Pancreas (tissue), 10 donors: ENCODE results near the gene CHST13. TPM values are rescaled to one million over a fixed set of nuclear protein-coding genes. Genes with fewer than 3 reads are reported as not detected.

Source experiments
- ATAC-seq, 4 donors: fragments of 200-7000 bp; cut with Tn5 transposase; one replicate each; pipeline versions ENCODE4 v1.8.0 to v1.9.1; 2020; ENCODE audit warnings: mild to moderate bottlenecking in 4 of 4, moderate library complexity in 4 of 4
- DNase-seq, 6 donors: peaks; one replicate each; pipeline ENCODE4 v3.0.0-alpha.2; 2020
- FAIRE-seq: peaks from 2 replicates; lab custom pipeline; 2012; peaks lifted over from hg19 to GRCh38; lab: Jason Lieb, UNC
- H3K27ac ChIP-seq, 4 donors: fragments of 200-600 bp; sonication (generic); 1 replicate in 3 of 4; 2 replicates in 1 of 4; pipeline versions ENCODE4 v1.5.0 to v1.8.0; 2020
- H3K27me3 ChIP-seq, 4 donors: fragments of 200-600 bp; one replicate each; pipeline ENCODE4 v1.8.0; 2021
- H3K36me3 ChIP-seq, 3 donors: fragments of 200-600 bp; sonication (generic) in 1 of 3; one replicate each; pipeline versions ENCODE4 v1.5.0 to v1.8.0; 2020 to 2021
- H3K4me1 ChIP-seq, 3 donors: fragments of 200-600 bp; one replicate each; pipeline ENCODE4 v1.8.0; 2021
- H3K4me3 ChIP-seq, 4 donors: fragments of 200-600 bp; sonication (generic) in 2 of 4; one replicate each; pipeline versions ENCODE4 v1.5.0 to v1.8.0; 2020 to 2021
- H3K9me3 ChIP-seq, 4 donors: fragments of 200-600 bp; one replicate each; pipeline ENCODE4 v1.8.0; 2021
- whole genome bisulfite sequencing, 2 donors: extraction: QIAGEN DNeasy Blood & Tissue Kit; methylation state at CpG; one replicate each; pipeline ENCODE4 v1.1.7; 2013; 5-methylcytosine and 5-hydroxymethylcytosine counted together
- intact Hi-C, 3 donors: fragments of 100-400 bp; cut with DNase I; formaldehyde crosslinking; loops; one replicate each; pipeline versions ENCODE4 v1.11.1 to v1.14.2; 2022
- polyA plus RNA-seq, 2 donors: library from polyadenylated mRNA; stranded (reverse); fragments of 200-250 nt; gene quantifications; one replicate each; pipeline ENCODE4 v1.2.3, GENCODE V29; 2013
- total RNA-seq, 6 donors: library from RNA; stranded (reverse); fragmentation: NEBNext Ultra II Directional in 4 of 6; extraction: Animal tissue kit (Norgen Biotek cat#: 25700) in 4 of 6; gene quantifications; one replicate each; pipeline versions ENCODE4 v1.2.1 to v1.2.4, GENCODE V29; 2021 to 2023
- TF ChIP-seq, protein P1 (sequence below), 4 donors: fragments of 200-600 bp; sonication (generic) in 3 of 4; IDR thresholded peaks; one replicate each; pipeline versions ENCODE4 v1.5.0 to v1.8.0; 2021; ENCODE audit warnings: antibody characterized with exemption in 4 of 4
- donor health status: healthy with polysubstance abuse.
- donor health status: DM: no; HTN: no; CAD: no; lungs with moderate emphysema.
- donor health status: DM: no; HTN: no; CAD: no.
- donor health status: control.
- donor health status: control.
- donor health status: Bipolar disorder and iron deficiency.
- donor health status: DM: yes; HTN: yes; CAD: no.
- donor health status: DM: no; HTN: no; CAD: no.
- donor health status: DM: no; HTN: no; CAD: no.
- donor health status: DM: yes; HTN: yes; CAD: no.

CHST13 gene
- total and polyA plus RNA-seq, 8 donors = 0.08 to 0.28 (median 0.19) TPM; not detected in 2

GRCh38 chr3:126477061-126477380 is 46.9 kb upstream of the CHST13 start:
- 56 to 69% methylated on average over 4 of the region's 4 CpGs for WGBS, 2 donors
- DNase-seq = no peak
- no peak overlapping the region for H3K4me3 ChIP-seq

DNA sequence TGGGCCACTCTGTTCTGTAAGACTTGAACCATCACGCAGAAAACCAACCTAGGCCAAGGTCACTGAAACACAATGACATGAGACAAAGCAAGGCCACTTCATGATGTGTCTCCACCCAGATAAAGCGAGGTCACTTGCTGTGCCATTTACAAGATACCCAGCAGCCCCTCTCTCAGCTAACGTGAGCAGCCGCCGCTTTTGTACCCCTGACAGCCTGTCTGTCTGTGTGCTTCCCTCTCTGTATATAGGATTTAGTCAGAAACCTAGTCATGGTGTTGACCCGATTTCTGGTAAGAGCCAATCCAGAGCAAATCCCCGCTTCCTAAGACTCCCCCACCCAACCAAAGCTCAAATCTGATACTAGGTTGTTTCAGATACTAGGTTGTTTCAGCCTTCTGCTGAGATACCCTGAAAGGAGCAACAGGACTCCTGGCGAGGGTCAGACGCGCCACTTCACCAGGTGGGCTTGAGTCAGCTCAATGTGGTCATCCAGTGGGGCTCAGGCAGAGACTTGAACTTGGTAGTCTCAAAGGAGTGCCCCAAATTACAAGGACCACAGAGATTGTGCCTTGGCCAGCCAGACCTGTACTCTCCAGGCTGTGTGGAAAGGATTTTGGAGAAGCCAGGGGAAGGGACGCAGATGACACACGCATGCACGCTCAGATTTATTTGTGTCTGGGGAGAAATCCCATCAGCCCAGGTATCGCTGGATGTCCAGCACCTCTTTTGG is 45.2 kb upstream of the CHST13 start:
- Histone ChIP-seq H3K27me3 (no peaks in the 10 kb centered on the region), H3K4me1 (peaks cover 0 to under 1% (median under 1%) of the 10 kb centered on the region in 3 donors), H3K36me3 (no peaks in the 10 kb centered on the region), H3K9me3 (no peaks in the 10 kb centered on the region), H3K27ac (no peak overlapping the region), H3K4me3 (no peak overlapping the region)
- intact Hi-C loops = no loop called here
- ATAC-seq (no peak), FAIRE-seq (no peak), DNase-seq (peak in 1 of 6 donors; percentile 26)
- TF ChIP-seq, protein P1, sequence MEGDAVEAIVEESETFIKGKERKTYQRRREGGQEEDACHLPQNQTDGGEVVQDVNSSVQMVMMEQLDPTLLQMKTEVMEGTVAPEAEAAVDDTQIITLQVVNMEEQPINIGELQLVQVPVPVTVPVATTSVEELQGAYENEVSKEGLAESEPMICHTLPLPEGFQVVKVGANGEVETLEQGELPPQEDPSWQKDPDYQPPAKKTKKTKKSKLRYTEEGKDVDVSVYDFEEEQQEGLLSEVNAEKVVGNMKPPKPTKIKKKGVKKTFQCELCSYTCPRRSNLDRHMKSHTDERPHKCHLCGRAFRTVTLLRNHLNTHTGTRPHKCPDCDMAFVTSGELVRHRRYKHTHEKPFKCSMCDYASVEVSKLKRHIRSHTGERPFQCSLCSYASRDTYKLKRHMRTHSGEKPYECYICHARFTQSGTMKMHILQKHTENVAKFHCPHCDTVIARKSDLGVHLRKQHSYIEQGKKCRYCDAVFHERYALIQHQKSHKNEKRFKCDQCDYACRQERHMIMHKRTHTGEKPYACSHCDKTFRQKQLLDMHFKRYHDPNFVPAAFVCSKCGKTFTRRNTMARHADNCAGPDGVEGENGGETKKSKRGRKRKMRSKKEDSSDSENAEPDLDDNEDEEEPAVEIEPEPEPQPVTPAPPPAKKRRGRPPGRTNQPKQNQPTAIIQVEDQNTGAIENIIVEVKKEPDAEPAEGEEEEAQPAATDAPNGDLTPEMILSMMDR (IDR thresholded peaks at IDR 0.05) = no peak
- 94% methylated on average over 14 of the region's 14 CpGs for WGBS, 2 donors

More at GRCh38 chr3:126477061-126477380, 46.9 kb upstream of the CHST13 start:
- Histone ChIP-seq H3K36me3 (no peaks in the 10 kb centered on the region), H3K4me1 (peaks cover 10 to 18% (median 14%) of the 10 kb centered on the region in 3 donors), H3K27ac (no peak overlapping the region), H3K27me3 (no peaks in the 10 kb centered on the region), H3K9me3 (no peaks in the 10 kb centered on the region)
- ATAC-seq (no peak), FAIRE-seq (no peak)
- TF ChIP-seq, protein P1 (IDR thresholded peaks at IDR 0.05) = no peak
- intact Hi-C loops = no loop called here

DNA sequence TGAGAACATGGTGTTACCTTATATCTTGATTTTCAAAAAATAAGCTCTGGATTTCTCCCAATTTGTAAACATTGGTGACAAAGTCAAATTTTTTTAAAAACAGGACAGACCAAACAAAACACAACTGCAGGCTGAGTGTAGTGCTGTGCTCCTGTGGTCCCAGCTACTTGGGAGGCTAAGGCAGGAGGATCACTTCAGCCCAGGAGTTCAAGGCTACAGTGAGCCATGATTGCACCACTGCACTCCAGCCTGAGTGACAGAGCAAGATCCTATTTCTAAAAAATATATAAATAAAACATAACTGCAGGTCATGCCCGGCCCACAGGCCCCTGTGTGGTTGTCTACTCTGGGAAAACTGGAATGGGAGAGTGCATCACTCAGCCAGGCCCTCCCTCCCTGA is 44.3 kb upstream of the CHST13 start:
- TF ChIP-seq, protein P1 (IDR thresholded peaks at IDR 0.05) = no peak
- Histone ChIP-seq H3K4me3 (no peak overlapping the region), H3K4me1 (no peaks in the 10 kb centered on the region), H3K9me3 (no peaks in the 10 kb centered on the region), H3K27ac (no peak overlapping the region), H3K36me3 (no peaks in the 10 kb centered on the region), H3K27me3 (no peaks in the 10 kb centered on the region)
- no peak for FAIRE-seq
- ATAC-seq = no peak
- intact Hi-C loops = no loop called here
- no peak for DNase-seq
- 75 to 79% methylated on average over 1 of the region's 1 CpG for WGBS, 2 donors

DNA sequence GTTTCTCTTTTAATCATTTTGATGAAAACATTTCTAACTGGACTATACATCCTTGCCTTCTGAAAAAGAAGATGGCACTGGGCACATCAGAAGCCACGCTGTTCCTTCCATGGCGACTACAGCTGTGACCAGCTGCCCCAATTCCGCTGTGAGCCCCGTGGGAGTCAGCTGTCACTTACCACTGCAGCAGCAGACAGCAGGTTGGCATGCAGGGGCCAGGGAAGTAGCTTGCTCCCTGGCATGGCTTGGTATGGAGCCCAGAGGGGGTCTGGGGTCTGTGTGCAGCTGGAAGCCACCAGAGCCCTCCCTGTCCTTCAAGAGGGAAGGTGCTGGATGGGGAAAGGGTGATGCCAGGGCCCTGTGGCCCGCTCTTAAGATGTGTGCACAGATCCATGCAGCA is 43.7 kb upstream of the CHST13 start:
- intact Hi-C loops = no loop called here
- Histone ChIP-seq H3K4me1 (no peaks in the 10 kb centered on the region), H3K4me3 (no peak overlapping the region), H3K27me3 (no peaks in the 10 kb centered on the region), H3K27ac (no peak overlapping the region), H3K9me3 (no peaks in the 10 kb centered on the region), H3K36me3 (no peaks in the 10 kb centered on the region)
- FAIRE-seq (no peak), ATAC-seq (no peak), DNase-seq (peak in 3 of 6 donors; percentile 3 to 34 (median 26))
- 81 to 83% methylated on average over 5 of the region's 5 CpGs for WGBS, 2 donors
- TF ChIP-seq, protein P1 (IDR thresholded peaks at IDR 0.05) = no peak

GRCh38 chr3:126480861-126481260 is 43.1 kb upstream of the CHST13 start:
- no peak for ATAC-seq
- Histone ChIP-seq H3K9me3 (no peaks in the 10 kb centered on the region), H3K4me1 (no peaks in the 10 kb centered on the region), H3K27ac (no peak overlapping the region), H3K4me3 (no peak overlapping the region), H3K27me3 (no peaks in the 10 kb centered on the region), H3K36me3 (no peaks in the 10 kb centered on the region)
- 76 to 77% methylated on average over 8 of the region's 8 CpGs for WGBS, 2 donors
- no peak for FAIRE-seq
- TF ChIP-seq, protein P1 (IDR thresholded peaks at IDR 0.05) = no peak
- intact Hi-C loops = no loop called here
- DNase-seq = peak in 1 of 6 donors; percentile 22
